Left lobe of liver (tissue), 1 donor: ENCODE measurements around the gene ARCN1. TPM values are rescaled to one million over a fixed set of nuclear protein-coding genes. Genes with fewer than 3 reads are reported as not detected.

Experiments used
- total RNA-seq: library from RNA; stranded (reverse); gene quantifications from one replicate; pipeline ENCODE4 v1.2.1, GENCODE V29; 2021
- donor health status: DM: no; HTN: yes; CAD: no.

ARCN1 gene
- total RNA-seq, 1 donor from 2014 or later: 61.0 TPM

Other genes with a start within 250 kb of the ARCN1 start
- 1.6 TPM for gene CD3D, start 229.7 kb upstream of the ARCN1 start, total RNA-seq
- 0.23 TPM for gene CD3G, start 228.1 kb upstream of the ARCN1 start, total RNA-seq
- 22.8 TPM for gene UBE4A, start 212.8 kb upstream of the ARCN1 start, total RNA-seq
- 94.9 TPM for gene ATP5MG, start 170.8 kb upstream of the ARCN1 start, total RNA-seq
- gene KMT2A, start 135.9 kb upstream of the ARCN1 start, total RNA-seq: 20.4 TPM
- 116 TPM for gene TTC36, start 44.9 kb upstream of the ARCN1 start, total RNA-seq
- 37.5 TPM for gene TMEM25, start 41.2 kb upstream of the ARCN1 start, total RNA-seq
- gene IFT46, start 6.5 kb upstream of the ARCN1 start, total RNA-seq: 5.4 TPM
- gene PHLDB1, start 35.2 kb downstream of the ARCN1 start, total RNA-seq: 7.5 TPM
- gene TREH, start 107.2 kb downstream of the ARCN1 start, total RNA-seq: 3.4 TPM
- 40.1 TPM for gene DDX6, start 218.8 kb downstream of the ARCN1 start, total RNA-seq